GM12872 (cell line): ENCODE measurements around the gene FAM210A.

Experiments used
- CTCF ChIP-seq: IDR thresholded peaks from 3 replicates; pipeline ENCODE4 v1.5.1; 2011; ENCODE audit warnings: low read depth, mild to moderate bottlenecking, low read length, moderate library complexity; ENCODE audit not compliant: insufficient read depth

FAM210A gene

GRCh38 chr18:13700153-13700552 is 26.2 kb downstream of the FAM210A start:
- no peak for TF ChIP-seq CTCF

- TF ChIP-seq CTCF = no peak
Measured at GRCh38 chr18:13696961-13697360, 29.4 kb downstream of the FAM210A start.

GRCh38 chr18:13688191-13689136 is 37.9 kb downstream of the FAM210A start:
- no peak for TF ChIP-seq CTCF

GRCh38 chr18:13684546-13684945 is 41.8 kb downstream of the FAM210A start:
- TF ChIP-seq CTCF = no peak

GRCh38 chr18:13681701-13682100 is 44.7 kb downstream of the FAM210A start:
- TF ChIP-seq CTCF = no peak

GRCh38 chr18:13680612-13681011 is 45.7 kb downstream of the FAM210A start:
- peak; percentile 40; the same call in 1 of the 3 replicates for TF ChIP-seq CTCF

GRCh38 chr18:13676471-13676870 is 49.9 kb downstream of the FAM210A start:
- TF ChIP-seq CTCF = no peak
